Measurements from ENCODE around the gene SDF4. TPM values are rescaled to one million over a fixed set of nuclear protein-coding genes. Genes with fewer than 3 reads are reported as not detected.
"Not testable (repeated sequence)": the region's sequence is repeated elsewhere in the genome, so short reads cannot be mapped to it uniquely, and the experiment has no call there.

SDF4 gene
- total RNA-seq, 1 donor from 2014 or later, result 54.2 TPM

GRCh38 chr1:1259951-1260600, 28.3 kb upstream of the SDF4 start:
- DNase-seq (ENCODE audit: low spot score), result no peak

DNA sequence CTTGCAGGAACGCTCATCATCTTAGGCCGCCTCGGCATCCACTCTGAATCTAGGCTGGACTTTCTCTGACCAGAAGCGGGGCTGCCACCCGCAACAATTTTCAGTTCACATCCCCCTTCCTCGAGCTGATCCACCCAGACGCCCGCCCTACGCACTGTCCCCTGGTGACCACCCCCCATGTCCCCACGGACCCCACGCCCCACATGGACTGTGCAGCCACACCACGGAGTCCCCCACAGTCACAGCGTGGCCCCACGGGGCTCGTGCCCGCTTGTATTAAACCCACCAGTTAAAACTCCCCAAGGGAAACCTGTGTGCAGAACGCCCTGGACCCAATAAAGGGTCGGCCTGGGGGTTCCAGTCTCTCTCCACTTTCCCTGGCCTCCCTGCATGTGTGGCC, 27.7 kb upstream of the SDF4 start:
- no peak for DNase-seq (ENCODE audit: low spot score)

GRCh38 chr1:1259119-1259488, 27.3 kb upstream of the SDF4 start:
- no peak for DNase-seq (ENCODE audit: low spot score)

DNA sequence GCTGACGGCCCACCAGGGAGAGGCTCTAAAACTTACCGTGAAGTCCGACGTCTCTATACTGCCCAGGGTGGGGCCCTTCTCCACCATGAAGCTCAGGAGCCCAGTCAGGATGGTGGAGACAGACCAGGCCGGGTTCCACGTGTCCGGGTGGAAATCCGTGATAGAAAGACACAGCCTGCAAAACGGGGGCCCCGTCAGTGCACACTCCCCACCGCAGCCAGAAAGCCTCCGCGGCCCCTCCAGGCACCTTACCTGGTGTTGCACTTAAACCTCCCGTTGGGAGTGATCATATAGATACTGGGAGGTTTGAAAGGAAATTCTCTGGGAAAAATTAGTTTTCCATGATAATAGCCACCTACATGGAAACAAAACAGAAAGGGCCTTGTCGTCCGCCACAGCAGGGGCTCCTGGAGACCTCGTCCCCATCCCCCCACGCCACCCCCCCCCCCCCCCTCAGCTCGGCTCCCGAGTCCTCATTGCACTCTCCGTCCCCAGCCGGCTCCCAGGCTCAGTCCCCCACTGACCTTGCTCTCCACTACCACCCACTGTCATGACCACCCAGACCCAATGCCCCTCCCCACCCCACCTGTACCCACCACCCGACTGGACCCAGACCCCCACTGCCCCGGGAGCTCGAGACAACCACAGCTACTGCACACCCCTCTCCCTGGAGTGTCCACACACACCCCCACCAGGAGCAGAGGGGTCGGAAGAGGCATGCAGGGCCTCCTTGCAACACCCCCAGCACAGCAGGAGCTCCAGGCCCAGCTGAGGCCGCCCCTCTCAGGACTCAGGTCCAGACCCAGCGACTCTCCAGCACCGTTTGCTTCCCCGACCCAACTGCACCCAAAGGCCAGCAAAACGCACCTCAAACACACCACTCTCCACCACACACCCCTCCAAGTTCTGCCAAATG, 25.4 kb upstream of the SDF4 start:
- no peak for DNase-seq (ENCODE audit: low spot score)

DNA sequence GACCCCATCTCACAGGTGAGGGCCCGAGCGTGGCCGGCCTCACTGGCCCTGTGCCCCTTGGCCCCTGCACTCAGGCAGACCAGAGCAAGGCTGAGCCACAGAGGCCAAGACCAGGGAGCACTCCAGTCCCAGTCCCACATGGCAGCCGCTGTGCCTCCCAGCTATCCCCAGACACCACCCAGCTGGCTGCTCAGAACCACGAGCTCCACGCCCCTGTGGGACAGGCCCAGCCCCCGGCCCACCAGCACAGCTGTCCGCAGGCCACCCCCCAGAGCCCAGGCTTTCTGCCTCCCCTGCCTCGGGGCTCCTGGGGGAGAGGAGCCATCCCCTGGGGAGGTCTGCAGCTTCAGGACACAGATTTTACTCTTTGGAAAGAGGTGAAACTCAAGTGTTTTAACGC, 23.8 kb upstream of the SDF4 start:
- DNase-seq (ENCODE audit: low spot score), result no peak

DNA sequence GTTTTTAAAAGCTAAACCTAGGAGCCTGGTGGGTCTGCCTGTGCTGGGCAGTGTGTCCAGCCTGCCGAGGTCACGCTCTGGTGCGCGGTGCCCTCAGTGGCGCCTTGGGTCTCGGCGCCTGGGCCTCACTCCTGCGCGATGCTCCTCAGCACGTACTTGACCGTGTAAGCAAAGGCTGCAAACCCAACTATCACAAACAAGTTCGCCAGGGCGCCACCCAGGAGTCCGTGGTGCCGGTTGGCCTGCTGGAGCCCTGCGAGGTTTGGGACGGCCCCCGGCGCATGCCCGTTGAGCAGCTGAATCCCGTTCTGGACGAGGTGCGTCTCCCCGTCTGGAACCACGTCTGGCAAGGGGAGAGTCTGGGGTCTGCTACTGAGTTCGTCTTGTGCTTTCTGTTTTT, 23.3 kb upstream of the SDF4 start:
- no peak for DNase-seq (ENCODE audit: low spot score)

GRCh38 chr1:1254667-1254998, 22.8 kb upstream of the SDF4 start:
- no peak for DNase-seq (ENCODE audit: low spot score)

- no peak for DNase-seq (ENCODE audit: low spot score)
Observed at GRCh38 chr1:1253972-1254666, 22.3 kb upstream of the SDF4 start.

GRCh38 chr1:1253314-1253713, 21.5 kb upstream of the SDF4 start:
- no peak for DNase-seq (ENCODE audit: low spot score)

DNA sequence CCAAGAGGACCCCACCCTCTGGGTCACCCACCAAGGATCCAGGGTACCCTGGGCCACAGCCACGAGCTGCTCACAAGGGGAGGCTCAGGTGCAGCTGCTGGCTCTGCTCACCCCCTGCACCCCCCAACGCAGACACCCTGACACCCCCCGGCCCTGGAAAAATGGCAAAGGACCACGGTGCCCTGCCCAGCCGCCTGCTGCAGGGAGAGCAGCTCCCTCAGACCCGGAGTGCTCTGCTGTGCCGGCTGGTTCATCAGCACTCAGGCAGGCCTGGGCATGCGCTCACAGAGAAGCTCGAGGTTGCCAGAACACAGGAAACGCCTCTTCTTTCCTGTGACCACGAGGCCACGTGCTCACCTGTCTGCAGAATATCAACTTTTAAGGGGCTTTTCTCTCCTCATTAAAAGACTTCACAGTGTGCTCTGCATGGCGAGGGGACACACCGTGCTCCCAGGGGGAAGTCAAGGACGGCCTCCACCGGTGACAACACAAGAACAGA, 19.0 kb upstream of the SDF4 start:
- no peak for DNase-seq (ENCODE audit: low spot score)

- DNase-seq (ENCODE audit: low spot score), result not testable (repeated sequence)
Observed at GRCh38 chr1:1248009-1248913, 16.5 kb upstream of the SDF4 start.

DNA sequence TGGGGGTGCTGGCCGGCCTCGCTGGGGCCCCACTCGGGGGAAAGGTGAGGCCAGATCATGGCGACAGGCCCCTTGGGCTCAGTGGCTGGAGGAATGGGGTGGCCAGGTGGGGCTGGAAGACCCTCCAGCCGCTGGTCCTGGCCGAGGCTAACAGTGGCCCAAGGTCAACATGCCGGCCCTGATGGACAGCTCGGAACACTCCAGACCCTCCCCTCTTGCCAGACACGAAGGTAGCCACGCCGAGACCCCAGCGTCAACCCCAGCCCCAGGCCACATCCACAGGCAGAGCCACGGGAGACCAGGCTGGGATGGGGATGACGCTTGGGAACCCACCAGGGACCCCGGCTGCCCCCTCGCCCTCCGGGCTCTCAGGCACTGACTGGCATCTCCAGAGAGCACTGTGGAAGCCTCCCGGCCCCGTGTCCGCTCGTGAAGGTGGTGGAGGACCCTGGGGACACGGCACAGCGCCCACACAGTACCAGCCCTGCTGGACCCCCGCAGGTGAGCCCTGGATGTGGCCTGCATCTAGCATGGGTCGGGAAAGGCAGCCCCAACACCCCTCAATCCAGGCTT, 15.6 kb upstream of the SDF4 start:
- DNase-seq (ENCODE audit: low spot score), result no peak

- DNase-seq (ENCODE audit: low spot score), result no peak
Observed at GRCh38 chr1:1246577-1247340, 15.0 kb upstream of the SDF4 start, which contains the start of gene C1QTNF12. TSS of gene C1QTNF12 (minus strand) at chr1:1246722. CDS start at chr1:1246690, 32 bp downstream.

DNA sequence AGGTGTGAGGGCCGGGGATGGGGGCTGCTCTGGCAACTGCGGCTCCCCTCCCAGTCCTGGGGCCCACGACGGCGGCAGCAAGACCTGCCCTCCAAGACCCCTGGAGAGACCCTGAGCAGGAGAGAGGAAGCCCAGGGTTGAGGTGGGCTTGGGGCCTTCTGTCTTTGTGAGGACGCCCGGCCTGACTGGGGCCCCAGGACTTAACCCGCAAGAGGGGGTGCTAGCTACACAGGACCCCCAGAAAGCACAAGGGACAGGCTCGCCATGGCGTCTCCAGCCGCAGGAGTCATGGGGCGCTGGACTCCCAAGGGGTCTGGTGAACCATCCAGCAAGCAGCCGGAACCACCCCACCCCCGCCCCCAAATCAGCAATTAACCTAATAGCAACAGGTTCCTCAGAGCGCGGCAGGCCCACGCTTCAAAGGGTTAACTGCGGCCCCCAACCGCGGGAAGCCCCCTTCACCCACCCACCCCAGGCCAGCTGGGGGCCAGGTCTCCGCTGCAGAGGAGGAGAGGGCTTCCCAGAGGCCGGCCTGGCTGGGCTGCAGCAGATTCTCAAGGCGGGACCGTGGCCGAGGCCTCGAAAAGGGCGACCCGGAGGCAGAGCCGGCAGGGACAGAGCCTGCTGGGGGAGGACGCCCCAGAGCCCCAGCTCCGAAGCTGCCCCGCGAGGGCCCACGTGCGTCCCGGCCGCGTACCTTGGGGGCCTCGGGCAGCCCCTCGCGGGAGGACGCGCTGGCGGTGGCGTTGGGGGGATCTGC, 14.2 kb upstream of the SDF4 start:
- no peak for DNase-seq (ENCODE audit: low spot score)

DNA sequence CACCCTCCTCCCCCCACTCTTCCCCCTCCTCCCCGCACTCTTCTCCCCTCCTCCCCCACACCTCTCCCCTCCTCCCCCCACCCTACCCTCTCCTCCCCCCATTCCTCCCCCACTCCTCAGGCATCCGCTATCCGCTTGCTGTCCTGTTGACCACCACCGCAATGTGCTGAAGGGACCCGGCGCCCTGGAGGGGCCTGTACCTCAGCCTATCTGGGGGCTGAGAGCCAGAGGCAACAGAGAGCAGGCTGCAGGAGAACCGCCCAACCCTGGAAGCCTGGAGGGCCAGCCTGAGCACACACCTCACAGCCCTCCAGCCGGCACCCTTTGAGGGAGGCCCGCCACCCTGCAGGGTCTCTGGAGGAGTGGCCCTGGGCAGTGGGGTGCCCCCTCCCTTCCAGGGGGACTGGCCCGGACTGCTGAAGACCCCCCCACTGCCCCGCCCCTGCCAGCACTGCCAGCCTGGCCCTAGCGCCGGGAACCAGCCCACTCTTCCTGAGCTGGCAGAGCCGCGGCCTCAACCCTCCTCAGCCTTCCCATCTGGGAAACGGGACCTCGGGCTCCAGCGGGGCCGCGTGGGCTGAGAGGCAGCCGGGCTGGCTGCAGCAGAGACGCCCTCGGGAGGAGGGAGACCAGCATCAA, 13.5 kb upstream of the SDF4 start:
- no peak for DNase-seq (ENCODE audit: low spot score)

DNA sequence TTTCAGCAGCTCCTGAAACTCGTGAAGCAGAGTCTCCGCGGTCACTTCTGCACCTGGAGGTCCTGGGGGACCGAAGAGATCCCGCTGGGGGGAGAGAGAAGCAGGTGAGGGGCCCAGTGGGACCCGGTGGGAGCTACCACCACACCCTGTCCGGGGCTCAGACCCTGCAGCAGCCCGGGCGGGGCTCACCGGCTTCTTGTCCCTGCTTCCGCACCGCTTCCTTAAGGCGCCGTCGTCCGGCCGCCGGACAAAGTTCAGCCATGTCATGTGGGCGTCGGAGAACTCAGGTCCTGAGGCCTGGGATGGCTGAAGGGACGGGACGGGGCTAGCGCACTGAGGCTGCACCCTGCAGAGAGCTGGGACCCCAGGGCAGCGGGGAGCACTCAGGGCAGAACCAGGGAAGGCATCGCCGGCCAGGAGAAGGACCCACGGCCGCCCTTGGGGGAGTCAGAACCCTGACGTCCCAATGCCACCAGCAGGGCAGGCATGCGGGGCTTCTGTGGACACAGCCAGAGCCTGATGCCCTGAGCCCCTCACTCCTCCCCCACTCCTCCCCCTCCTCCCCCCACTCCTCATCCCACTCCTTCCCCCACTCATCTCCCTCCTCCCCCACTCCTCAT, 12.5 kb upstream of the SDF4 start:
- DNase-seq (ENCODE audit: low spot score), result no peak

DNA sequence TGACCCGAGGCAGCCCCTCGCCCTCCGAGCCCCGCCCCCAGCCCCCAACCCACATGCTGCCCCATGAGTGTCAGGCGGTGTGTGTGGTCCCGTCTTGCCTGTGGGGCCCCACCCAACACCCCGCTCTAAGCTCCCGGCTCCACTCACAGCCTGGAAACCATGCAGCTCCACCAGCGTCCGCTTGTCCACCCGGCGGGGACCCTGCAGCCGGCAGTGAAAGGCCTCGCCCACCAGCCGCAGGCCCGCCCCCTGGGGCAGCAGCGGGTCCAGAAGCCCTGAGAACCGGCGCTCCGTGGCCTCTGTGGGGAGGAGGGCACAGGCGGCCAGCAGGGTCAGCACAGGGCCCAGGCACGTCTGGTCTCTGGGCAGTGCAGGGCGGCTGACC, 12.0 kb upstream of the SDF4 start:
- DNase-seq (ENCODE audit: low spot score), result no peak

GRCh38 chr1:1243266-1243660, 11.5 kb upstream of the SDF4 start:
- no peak for DNase-seq (ENCODE audit: low spot score)
